ENCODE results near the gene CLEC6A. TPM values are rescaled to one million over a fixed set of nuclear protein-coding genes. Genes with fewer than 3 reads are reported as not detected.
"Not testable (repeated sequence)": the region's sequence is repeated elsewhere in the genome, so short reads cannot be mapped to it uniquely, and the experiment has no call there.

CLEC6A gene
- not detected for total RNA-seq
- long read RNA-seq, donor 1: 0 reads
- long read RNA-seq, donor 2: 0 reads

DNA sequence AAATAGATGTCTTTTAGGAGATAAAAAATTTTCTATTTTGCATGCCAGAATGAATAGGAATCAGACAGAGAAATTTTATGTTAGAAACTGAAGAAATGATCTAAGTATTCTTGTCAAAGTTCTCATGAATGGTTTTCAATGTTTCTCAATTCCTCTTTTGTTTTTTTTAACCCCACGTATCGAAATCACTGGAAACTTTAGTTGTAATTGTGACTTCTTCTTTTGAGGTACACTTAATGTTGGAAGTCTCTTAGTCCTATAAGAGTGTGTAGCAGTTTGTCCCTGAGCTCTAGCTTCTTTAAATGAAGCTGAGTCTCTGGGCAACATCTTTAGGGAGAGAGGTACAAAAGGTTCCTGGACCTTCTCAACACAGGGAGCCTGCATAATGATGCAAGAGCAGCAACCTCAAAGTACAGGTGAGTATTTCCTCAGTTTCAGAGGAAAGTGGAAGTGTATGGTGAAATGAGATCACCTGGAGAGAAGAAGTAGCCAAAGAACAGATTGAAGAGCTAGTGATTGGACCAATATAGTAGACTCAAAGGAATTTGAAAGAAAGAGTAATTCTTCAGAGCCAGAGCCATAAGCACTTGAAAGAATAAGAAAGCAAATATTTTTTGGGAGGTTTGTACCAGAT, at the start of gene CLEC6A:
CLEC6A (plus strand) TSS at position 236 of the 634 bp plus-strand sequence; CDS start at position 386, 150 bp downstream.
- intact Hi-C loops (cut with DNase I): no loop called here
- no peak for DNase-seq (ENCODE audit: low spot score)

DNA sequence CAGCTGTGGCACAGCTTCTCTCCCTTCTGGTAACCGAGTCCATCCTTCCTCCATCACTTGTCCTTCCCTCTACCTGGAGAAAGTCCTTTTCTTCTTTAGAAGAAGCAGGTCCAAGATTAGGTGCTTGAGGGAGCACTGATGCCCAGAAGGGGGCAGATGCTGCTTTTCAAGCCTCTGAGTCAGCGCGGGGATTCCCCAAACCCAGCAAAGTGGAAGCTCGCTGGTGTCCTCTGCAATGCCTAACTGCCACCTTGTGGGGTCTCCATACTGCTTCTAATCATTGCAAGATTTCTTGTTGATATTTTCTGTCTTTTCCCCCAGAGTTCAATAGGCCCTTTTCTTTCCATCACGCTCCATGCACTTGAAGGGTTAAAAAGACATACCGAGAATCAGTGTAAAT, 36.2 kb upstream of the CLEC6A start:
- intact Hi-C loops (cut with DNase I); DNase-seq (ENCODE audit: low spot score): not testable (repeated sequence)

DNA sequence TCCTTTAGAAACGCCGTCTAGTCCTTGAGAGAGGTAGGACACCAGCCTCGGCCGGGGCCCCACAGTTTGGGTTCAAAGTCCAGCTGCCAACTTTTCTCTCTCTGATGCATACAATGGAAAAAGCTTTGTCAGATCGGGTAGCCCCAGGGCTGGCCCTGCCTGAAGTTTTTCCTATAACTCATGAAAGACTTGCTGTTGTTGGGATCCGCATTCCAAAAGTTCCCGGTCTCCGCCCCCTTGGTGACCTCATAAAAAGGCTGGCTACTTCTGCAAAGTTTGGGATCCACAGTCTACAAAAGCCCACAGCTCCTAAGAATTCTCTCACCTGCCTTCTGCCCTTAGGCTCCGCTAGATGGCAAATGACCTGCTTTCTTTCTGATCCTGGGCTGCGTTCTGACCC, 35.3 kb upstream of the CLEC6A start:
- DNase-seq (ENCODE audit: low spot score): no peak
- intact Hi-C loops (cut with DNase I): no loop called here

DNA sequence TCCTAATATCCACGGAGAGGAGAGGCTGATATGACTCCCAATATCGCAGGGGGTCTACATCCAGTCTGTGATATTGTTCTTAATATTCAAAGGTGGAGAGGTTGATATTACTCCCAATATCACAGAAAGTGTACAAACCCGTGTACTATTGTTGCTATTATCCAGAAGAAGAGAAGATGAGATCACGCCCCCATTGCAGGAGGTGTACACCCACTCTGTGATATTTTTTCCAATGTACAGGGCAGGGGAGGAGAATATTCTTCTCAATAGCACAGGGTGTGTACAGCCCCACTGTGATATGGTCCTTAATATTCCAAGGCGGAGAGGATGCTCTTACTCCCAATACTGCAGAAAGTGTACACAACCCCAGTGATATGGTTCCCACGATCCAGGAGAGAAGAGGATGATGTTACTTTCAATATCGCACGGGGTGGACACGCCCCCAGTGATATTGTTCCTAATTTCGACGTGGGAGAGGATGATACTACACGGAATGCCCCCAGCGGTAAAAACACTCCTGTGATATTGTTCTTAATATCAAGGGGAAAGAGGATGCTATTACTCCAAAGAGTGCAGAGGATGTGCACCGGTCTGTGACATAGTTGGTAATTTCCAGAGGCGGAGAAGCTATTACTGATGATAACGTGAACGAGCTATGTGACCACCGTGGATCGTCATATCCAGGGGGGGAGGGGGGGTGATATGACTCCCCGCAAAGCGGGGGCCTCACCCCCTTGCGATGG, 11.1 kb upstream of the CLEC6A start:
- intact Hi-C loops (cut with DNase I); DNase-seq (ENCODE audit: low spot score): not testable (repeated sequence)

DNA sequence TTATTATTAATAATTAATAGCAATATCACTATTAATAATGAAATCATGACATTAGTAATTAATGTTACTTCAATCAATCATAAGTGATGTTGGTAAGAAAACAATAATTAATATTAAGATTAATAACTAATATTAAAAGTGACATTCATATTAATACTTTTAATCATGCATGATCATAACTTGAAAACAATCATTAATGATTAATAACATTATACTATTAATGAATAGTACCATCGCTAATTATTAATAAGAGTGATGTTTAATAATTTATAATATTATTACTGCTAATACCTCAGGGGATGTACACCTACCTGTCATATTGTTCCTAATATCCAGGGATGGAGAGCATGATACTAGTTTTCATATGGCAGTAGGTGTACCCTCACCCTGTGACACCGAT, 10.0 kb upstream of the CLEC6A start:
- intact Hi-C loops (cut with DNase I): no loop called here
- DNase-seq (ENCODE audit: low spot score): no peak

DNA sequence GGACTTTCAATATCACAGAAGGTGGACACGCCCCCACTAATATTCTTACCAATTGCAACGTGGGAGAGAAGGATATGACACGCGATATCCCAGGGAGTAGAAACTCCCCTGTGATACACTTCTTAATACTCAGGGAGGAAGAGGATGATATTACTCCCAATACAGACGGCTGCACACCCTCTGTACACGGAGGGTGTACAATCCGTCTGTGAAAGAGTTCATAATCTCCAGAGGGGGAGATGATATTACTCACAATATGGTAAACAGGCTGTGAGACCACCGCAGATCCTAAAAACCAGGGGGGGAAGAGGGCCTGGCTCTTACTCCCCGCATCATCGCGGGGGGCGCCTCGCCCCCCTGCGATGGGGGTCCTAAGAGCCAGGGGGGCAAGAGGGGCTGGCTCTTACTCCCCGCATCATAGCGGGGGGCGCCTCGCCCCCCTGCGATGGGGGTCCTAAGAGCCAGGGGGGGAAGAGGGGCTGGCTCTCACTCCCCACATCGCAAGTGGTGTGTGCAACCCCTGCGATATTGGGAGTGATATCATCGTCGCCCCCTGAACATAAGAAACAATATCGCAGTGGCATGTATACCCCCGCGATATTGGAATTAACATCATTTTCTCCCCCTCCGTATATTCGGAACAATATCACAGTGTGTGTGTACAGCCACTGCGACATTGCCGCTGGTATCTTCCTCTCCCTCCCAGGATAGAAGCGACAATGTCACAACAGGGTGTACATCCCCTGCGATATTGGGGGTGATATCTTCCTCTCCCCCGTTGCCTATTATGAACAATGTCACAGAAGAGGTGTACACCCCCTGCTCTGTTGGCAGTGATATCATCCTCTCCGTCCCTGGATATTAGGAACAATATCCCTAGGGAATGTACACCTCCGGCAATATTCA, 8.9 kb upstream of the CLEC6A start:
- no peak for DNase-seq (ENCODE audit: low spot score)
- intact Hi-C loops (cut with DNase I): no loop called here

DNA sequence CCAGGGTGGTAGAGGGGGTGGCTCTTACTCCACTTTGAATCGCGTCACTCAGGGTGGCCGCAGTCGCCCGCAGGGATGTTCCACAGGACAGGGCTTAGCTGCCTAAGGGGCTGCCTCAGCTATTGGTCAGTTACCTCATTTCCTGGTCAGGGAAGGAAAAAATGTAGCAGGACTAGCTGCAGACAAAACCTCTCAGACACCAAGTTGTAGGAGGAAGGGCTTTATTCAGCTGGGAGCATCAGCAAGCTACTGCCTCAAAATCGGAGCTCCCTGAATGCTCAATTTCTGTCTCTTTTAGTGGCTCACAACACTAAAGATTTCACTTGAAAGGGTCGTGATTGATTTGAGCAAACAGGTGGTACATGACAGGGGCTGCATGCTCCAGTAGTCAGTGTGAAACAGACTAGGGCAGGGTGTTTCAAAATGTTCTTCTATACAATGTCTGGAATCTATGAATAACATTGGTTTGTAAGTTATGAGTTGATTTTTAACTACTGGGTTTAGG, 6.4 kb upstream of the CLEC6A start:
- intact Hi-C loops (cut with DNase I): no loop called here

DNA sequence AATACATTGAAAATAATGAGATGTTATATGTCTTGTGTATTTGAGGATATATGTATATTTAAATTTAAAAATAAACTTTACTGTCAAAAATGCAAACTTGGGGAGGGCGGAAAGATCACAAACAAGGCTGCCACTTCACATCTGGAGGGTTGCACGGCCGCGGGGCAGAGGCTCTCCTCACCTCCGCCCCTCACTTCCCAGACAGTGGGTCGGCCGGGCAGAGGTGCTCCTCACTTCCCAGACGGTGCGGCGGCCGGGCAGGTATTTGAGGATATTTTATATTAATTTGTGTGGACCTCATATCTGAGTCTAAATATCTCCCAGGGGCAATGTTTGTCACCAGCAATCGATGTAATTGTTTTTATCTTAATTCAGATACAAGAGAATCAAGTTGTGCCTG, 3.7 kb upstream of the CLEC6A start:
- DNase-seq (ENCODE audit: low spot score): no peak
- intact Hi-C loops (cut with DNase I): no loop called here

More for the DNA sequence above, 6.4 kb upstream of the CLEC6A start:
- no peak for DNase-seq (ENCODE audit: low spot score)

DNA sequence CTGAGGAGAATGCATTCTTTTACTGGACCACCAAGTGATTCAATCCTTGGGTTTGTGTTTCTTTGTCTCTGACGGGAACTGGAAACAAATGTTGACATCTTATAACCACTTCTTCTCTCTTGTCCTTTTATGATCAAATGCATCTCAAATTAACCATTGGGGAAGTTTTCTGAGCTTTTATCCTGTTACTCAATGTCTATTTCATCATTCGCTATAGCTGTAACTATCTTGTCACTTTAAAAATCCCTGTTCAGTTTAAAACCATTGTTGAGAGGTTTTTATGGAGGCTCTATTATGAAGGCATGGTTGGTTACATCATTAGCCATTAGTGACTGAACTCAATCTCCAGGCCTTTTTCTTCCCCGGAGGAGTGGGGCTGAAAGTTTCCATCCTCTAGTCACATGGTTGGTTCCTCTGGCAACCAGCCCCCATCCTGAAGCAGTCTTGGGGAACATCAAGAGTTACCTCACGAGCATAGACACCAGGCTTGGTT, 2.7 kb upstream of the CLEC6A start:
- no peak for DNase-seq (ENCODE audit: low spot score)
- intact Hi-C loops (cut with DNase I): no loop called here

DNA sequence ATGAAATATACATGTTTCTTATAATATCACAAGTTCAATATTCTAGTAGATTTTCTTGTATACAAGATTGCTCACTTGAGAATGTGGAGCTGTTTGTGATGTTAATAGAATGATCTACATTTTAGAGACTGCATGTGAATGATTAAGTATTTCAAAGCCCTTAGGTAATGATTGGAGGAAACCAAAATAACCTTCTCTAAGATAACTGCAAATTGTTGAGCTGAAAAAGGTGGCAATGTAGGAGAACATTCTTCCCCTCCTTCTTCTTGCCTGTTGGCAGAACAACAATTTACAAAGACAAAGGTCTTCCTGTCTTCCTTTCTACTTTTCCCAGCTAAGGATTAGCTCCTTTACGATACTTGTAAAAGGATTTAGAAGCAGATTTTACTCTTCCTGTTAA, 2.0 kb upstream of the CLEC6A start:
- DNase-seq (ENCODE audit: low spot score): no peak
- intact Hi-C loops (cut with DNase I): no loop called here

DNA sequence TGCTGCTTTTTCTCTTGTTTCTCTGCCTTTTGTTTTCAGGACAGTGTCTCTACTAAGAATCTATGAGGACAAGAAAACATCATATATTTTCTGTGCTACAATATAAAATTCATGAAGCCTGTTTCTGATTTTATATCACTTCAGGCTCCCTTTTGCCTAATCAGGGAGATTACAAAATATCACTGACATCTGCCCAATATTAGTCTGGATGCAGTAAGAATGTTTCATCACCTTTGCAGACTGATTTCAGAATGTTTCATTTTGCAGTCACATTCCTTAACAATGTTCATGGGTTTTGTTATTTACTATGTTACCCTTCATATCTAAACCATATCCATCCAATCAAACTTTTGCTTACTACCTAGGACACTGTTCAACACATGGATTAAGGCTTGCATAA, 491 bp upstream of the CLEC6A start:
- intact Hi-C loops (cut with DNase I): no loop called here
- DNase-seq (ENCODE audit: low spot score): no peak

DNA sequence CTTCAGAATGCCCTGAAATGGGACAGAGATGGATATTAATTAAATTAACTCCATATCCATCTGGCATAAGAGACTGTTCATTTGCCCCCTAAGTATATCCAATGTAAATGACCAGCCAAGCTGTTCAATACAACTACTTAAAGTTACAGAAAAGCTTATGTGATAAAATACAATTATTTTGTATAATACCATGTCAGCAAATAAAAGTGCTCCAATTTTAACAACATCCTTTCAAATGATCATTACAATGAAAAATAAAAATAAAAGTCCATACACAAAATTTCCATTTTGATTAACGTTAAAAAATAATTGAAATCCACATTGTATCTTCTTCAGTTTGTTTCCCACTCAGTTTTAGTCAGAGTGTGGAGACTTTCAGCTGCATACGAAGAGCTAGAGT, 5.7 kb downstream of the CLEC6A start:
- intact Hi-C loops (cut with DNase I): no loop called here
- no peak for DNase-seq (ENCODE audit: low spot score)

DNA sequence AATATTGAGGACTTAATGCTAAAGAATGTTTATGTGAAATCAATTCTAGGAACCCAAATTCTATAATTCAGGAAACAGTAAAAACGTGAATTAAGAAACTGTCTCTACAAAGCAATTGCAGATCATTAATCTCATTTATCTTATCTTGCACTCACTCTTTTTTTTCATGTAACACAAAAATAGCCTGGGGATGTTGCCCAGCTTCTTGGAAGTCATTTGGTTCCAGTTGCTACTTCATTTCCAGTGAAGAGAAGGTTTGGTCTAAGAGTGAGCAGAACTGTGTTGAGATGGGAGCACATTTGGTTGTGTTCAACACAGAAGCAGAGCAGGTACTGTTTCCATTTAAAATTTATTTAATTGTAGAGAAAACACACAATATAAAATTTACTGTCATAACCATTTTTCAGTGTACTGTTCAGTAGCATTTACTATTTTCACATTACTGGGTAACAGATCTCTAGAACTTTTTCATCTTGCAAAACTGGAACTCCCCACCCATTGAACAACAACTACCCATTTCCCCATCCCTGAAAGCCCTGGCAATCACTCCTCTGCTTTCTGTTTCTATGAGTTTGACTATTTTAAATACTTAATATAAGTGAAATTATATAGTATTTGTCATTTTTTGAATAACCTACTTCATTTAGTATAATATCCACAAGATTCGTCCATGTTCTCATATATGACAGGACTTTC, 9.7 kb downstream of the CLEC6A start:
- no peak for DNase-seq (ENCODE audit: low spot score)
- intact Hi-C loops (cut with DNase I): no loop called here

DNA sequence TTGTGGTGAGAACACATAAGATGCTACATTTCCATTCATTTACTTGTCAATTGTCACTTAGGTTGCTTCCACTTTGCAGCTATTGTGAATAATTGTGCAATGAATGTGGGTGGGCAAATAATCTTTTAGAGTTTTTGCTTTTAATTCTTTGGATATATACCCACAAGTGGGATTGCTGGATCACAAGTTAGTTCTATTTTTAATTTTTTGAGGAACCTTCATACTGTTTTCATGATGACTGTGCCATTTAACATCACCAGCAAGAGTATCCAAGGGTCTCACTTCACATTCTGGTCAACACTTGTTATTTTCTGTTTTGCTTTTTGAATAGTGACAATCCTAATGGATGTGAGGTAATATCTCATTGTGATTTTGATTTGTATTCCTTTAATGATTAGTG, 10.5 kb downstream of the CLEC6A start:
- no peak for DNase-seq (ENCODE audit: low spot score)

DNA sequence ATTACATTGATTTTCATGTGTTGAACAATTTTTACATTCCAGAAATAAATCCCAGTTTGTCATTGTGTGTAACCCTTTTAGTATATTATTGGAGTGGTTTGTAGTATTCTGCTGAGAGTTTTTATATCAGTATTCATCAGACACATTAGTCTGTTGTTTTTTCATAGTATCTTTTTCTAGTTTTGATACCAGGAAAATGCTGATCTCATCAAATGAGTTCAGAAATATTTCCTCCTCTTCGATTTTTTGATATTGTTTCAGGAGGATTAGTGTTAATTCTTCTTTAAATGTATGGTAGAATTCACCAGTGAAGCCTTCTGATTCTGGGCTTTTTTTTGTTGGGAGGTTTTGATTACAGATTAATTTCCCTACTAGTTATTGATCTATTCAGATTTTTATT, 15.3 kb downstream of the CLEC6A start:
- DNase-seq (ENCODE audit: low spot score): no peak
- intact Hi-C loops (cut with DNase I): no loop called here

More for the DNA sequence above, 10.5 kb downstream of the CLEC6A start:
- intact Hi-C loops (cut with DNase I): no loop called here

DNA sequence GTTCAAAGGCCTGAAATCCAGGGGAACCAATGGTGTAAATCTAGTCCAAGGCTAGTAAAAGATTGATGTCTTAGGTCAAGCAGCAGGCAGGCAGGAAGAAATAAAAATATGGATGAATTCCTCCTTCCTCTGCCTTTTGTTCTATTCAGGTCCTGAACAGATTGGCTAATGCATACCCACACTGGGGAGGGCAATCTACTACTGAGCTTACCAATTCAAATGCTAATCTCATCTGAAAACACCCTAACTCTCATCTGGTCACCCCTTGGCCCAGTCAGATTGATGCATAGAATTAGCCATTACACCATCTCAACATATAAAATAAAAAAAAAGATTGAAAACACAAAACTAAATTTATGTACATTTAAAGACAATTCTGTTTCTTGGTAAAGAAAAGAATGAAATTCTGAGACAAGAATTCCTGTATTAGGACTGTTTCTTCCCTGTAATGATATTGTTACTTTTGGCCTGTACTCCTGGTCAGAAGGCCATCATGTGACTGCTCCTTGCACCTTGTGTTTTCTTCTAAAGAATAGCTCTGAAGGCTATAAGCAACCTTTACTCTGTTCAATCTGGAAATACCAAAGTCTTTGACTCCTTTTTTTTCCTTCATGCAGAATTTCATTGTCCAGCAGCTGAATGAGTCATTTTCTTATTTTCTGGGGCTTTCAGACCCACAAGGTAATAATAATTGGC, 19.9 kb downstream of the CLEC6A start:
- no peak for DNase-seq (ENCODE audit: low spot score)
- intact Hi-C loops (cut with DNase I): no loop called here

DNA sequence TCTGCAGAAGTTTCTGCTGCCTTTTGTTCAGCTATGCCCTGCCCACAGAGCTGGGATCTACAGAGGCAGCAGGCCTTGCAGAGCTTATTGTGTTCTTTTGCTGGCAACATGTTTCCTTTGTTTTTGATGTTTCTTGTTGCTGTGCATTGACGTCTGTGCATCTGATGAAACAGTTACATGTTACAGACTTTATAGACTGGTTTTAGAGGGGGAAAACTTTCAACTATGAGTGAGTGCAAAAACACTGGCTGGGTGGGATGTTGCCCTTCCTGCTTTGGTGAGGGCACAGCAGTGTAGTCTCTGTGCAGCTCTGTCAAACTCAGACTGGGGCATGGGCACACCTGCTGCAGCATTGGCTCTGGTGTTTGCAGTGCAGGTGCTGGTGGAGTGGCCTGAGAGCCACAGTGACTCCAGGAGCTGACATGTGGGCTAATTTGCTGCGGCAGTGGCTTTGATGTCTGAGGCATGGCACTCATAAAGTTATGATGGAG, 26.9 kb downstream of the CLEC6A start:
- no peak for DNase-seq (ENCODE audit: low spot score)
- intact Hi-C loops (cut with DNase I): no loop called here

DNA sequence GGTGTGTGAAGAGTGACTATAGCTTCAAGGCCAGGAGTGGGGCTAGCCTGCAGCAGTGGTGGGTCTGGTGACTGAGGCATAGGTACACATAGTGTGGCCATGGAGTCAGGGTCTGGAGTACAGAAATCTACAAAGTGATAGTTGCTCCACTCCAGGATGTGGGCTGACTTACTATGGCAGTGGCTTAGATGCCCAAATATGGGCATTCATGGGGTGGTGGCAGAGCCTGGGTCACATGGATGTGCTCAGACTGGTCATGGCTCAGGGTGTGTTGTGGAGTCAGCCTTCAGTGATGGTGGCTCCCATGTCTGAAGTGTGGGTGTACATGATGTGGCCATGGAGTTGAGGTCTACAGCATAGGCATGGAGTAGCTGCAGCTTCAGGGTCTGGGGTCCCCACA, 27.3 kb downstream of the CLEC6A start:
- DNase-seq (ENCODE audit: low spot score): no peak
- intact Hi-C loops (cut with DNase I): no loop called here

Data from posterior vena cava (tissue), 2 donors.